HepG2 (cell line): ENCODE data around the gene KIF22. TPM values are rescaled to one million over a fixed set of nuclear protein-coding genes. Genes with fewer than 3 reads are reported as not detected.

ENCODE experiments used
- CREBL2 ChIP-seq: sonication (generic); formaldehyde crosslinking; IDR thresholded peaks from 2 replicates; pipeline ENCODE4 v1.8.1; 2023; ENCODE audit warnings: missing genetic modification reagents, mild to moderate bottlenecking, borderline replicate concordance
- DMAP1 ChIP-seq: IDR thresholded peaks from 2 replicates; pipeline ENCODE4 v1.6.1; 2016
- EED ChIP-seq: sonication (generic); formaldehyde crosslinking; IDR thresholded peaks from 2 replicates; pipeline ENCODE4 v1.5.0; 2020; ENCODE audit warnings: mild to moderate bottlenecking, missing genetic modification reagents
- ELF3 ChIP-seq: IDR thresholded peaks from 2 replicates; pipeline ENCODE4 v1.6.1; 2016; ENCODE audit warnings: missing genetic modification reagents, missing compliant biosample characterization
- HMGXB3 ChIP-seq: sonication (generic); formaldehyde crosslinking; IDR thresholded peaks from 2 replicates; pipeline ENCODE4 v1.4.0; 2020; ENCODE audit warnings: missing genetic modification reagents, borderline replicate concordance
- HNRNPK ChIP-seq: fragments of 200-400 bp; formaldehyde crosslinking; IDR thresholded peaks from 2 replicates; pipeline ENCODE4 v1.6.1; 2018; ENCODE audit warnings: low read length, low read depth, moderate library complexity, mild to moderate bottlenecking; ENCODE audit not compliant: poor library complexity, severe bottlenecking
- MTF1 ChIP-seq: sonication (generic); formaldehyde crosslinking; IDR thresholded peaks from 2 replicates; pipeline ENCODE4 v1.5.0; 2020; ENCODE audit warnings: missing genetic modification reagents
- NFKB2 ChIP-seq: sonication (generic); formaldehyde crosslinking; IDR thresholded peaks from 2 replicates; pipeline ENCODE4 v1.4.0; 2020; ENCODE audit warnings: missing genetic modification reagents, borderline replicate concordance
- NKX3-1 ChIP-seq: sonication (generic); formaldehyde crosslinking; IDR thresholded peaks from 2 replicates; pipeline ENCODE4 v1.5.0; 2020; ENCODE audit warnings: missing genetic modification reagents
- PAF1 ChIP-seq: IDR thresholded peaks from 2 replicates; pipeline ENCODE4 v1.6.1; 2016; ENCODE audit warnings: missing genetic modification reagents, missing compliant biosample characterization
- RFXANK ChIP-seq: IDR thresholded peaks from 2 replicates; pipeline ENCODE4 v1.6.1; 2016
- SALL2 ChIP-seq: sonication (generic); formaldehyde crosslinking; IDR thresholded peaks from 2 replicates; pipeline ENCODE4 v1.8.1; 2023; ENCODE audit warnings: mild to moderate bottlenecking, missing genetic modification reagents, inconsistent platforms
- SYNCRIP ChIP-seq: fragments of 200-400 bp; formaldehyde crosslinking; IDR thresholded peaks from 2 replicates; pipeline ENCODE4 v1.6.1; 2018; ENCODE audit warnings: mild to moderate bottlenecking, low read depth, low read length; ENCODE audit not compliant: insufficient read depth
- TFE3 ChIP-seq: IDR thresholded peaks from 2 replicates; pipeline ENCODE4 v1.6.1; 2016
- ZNF12 ChIP-seq: sonication (generic); formaldehyde crosslinking; IDR thresholded peaks from 2 replicates; pipeline ENCODE4 v1.5.0; 2020; ENCODE audit warnings: missing genetic modification reagents
- ZNF441 ChIP-seq: sonication (generic); formaldehyde crosslinking; IDR thresholded peaks from 2 replicates; pipeline ENCODE4 v1.7.0; 2021; ENCODE audit warnings: missing genetic modification reagents, borderline replicate concordance
- ZNF460 ChIP-seq: sonication (generic); formaldehyde crosslinking; IDR thresholded peaks from 2 replicates; pipeline ENCODE4 v1.5.1; 2020; ENCODE audit warnings: missing genetic modification reagents, mild to moderate bottlenecking, borderline replicate concordance
- ZNF782 ChIP-seq: sonication (generic); formaldehyde crosslinking; IDR thresholded peaks from 2 replicates; pipeline ENCODE4 v1.4.0; 2020; ENCODE audit warnings: missing genetic modification reagents, mild to moderate bottlenecking, borderline replicate concordance
- polyA plus RNA-seq, 8 experiments: library from polyadenylated mRNA; depleted of rRNA in 3 of 8; stranded (reverse) in 7 of 8; unstranded in 1 of 8; fragments of >200 nt; fragmentation: Illumina TruSeq in 4 of 8; extraction: Trizol in 4 of 8; gene quantifications; 2 replicates each; pipeline versions ENCODE4 v1.2.1 to v1.2.3, GENCODE V29; 2011 to 2016; ENCODE audit warnings: low read depth in 4 of 8, missing spikeins in 1 of 8, mixed read lengths in 1 of 8; ENCODE audit not compliant: insufficient read depth in 1 of 8
- total RNA-seq, 5 experiments: library from RNA; depleted of rRNA; stranded (reverse); fragments of >200 nt; fragmentation: Illumina TruSeq; extraction: Trizol; gene quantifications; 2 replicates each; pipeline ENCODE4 v1.2.3, GENCODE V29; 2016; ENCODE audit warnings: low read depth in 1 of 5
- TF ChIP-seq, protein P1 (sequence below): sonication (generic); formaldehyde crosslinking; IDR thresholded peaks from 2 replicates; pipeline ENCODE4 v1.4.0; 2020; ENCODE audit warnings: mild to moderate bottlenecking, low read depth, missing genetic modification reagents
- TF ChIP-seq, protein P2 (sequence below): sonication (generic); formaldehyde crosslinking; IDR thresholded peaks from 2 replicates; pipeline ENCODE4 v1.4.0; 2020; ENCODE audit warnings: mild to moderate bottlenecking, missing genetic modification reagents

The KIF22 gene
- total and polyA plus RNA-seq, 2 of the 13 experiments (the other 11 are each of a cell fraction or from before 2014, with no cell fraction given) = 95.8 to 118 TPM

- TF ChIP-seq, protein P1, sequence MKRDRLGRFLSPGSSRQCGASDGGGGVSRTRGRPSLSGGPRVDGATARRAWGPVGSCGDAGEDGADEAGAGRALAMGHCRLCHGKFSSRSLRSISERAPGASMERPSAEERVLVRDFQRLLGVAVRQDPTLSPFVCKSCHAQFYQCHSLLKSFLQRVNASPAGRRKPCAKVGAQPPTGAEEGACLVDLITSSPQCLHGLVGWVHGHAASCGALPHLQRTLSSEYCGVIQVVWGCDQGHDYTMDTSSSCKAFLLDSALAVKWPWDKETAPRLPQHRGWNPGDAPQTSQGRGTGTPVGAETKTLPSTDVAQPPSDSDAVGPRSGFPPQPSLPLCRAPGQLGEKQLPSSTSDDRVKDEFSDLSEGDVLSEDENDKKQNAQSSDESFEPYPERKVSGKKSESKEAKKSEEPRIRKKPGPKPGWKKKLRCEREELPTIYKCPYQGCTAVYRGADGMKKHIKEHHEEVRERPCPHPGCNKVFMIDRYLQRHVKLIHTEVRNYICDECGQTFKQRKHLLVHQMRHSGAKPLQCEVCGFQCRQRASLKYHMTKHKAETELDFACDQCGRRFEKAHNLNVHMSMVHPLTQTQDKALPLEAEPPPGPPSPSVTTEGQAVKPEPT (CRISPR knock-in tag) = peak; percentile 36; the same call in 1 of the 2 replicates
- TF ChIP-seq ZNF460 (CRISPR knock-in tag) = no peak; the same call in 1 of the 2 replicates
- peak; percentile 95 for TF ChIP-seq NFKB2 (CRISPR knock-in tag)
- 0 out of 2 replicates have a peak, but pooled peaks have one; percentile 78 for TF ChIP-seq RFXANK (CRISPR knock-in tag)
- peak; percentile 94 for TF ChIP-seq SALL2
- TF ChIP-seq ZNF12 = peak; percentile 29; the same call in 1 of the 2 replicates
- TF ChIP-seq HNRNPK = peak; percentile 99
- TF ChIP-seq PAF1 (CRISPR knock-in tag) = no peak; the same call in 1 of the 2 replicates
- no peak for TF ChIP-seq SYNCRIP
- TF ChIP-seq, protein P2, sequence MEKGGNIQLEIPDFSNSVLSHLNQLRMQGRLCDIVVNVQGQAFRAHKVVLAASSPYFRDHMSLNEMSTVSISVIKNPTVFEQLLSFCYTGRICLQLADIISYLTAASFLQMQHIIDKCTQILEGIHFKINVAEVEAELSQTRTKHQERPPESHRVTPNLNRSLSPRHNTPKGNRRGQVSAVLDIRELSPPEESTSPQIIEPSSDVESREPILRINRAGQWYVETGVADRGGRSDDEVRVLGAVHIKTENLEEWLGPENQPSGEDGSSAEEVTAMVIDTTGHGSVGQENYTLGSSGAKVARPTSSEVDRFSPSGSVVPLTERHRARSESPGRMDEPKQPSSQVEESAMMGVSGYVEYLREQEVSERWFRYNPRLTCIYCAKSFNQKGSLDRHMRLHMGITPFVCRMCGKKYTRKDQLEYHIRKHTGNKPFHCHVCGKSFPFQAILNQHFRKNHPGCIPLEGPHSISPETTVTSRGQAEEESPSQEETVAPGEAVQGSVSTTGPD (CRISPR knock-in tag) = no peak
- TF ChIP-seq EED (CRISPR knock-in tag) = peak; percentile 68
- TF ChIP-seq NKX3-1 (CRISPR knock-in tag) = peak; percentile 75
- peak; percentile 91 for TF ChIP-seq ELF3 (CRISPR knock-in tag)
- peak; percentile 91 for TF ChIP-seq TFE3 (CRISPR knock-in tag)
- TF ChIP-seq MTF1 (CRISPR knock-in tag) = 0 out of 2 replicates have a peak, but pooled peaks have one; percentile 44
- TF ChIP-seq HMGXB3 (CRISPR knock-in tag) = peak; percentile 89
- peak; percentile 76; the same call in 1 of the 2 replicates for TF ChIP-seq ZNF782 (CRISPR knock-in tag)
- no peak for TF ChIP-seq ZNF441 (CRISPR knock-in tag)
- TF ChIP-seq DMAP1 (CRISPR knock-in tag) = peak; percentile 100
- TF ChIP-seq CREBL2 (CRISPR knock-in tag) = peak; percentile 88; the same call in 1 of the 2 replicates
These were observed 14.9 kb downstream of the KIF22 start (continued) for GRCh38 chr16:29805232-29806098.
